ENCODE measurements around the gene PGM1. TPM values are rescaled to one million over a fixed set of nuclear protein-coding genes. Genes with fewer than 3 reads are reported as not detected.

PGM1 gene
- total and polyA plus RNA-seq, 2 donors (not counting 3 experiments of a cell fraction or from before 2014, with no cell fraction given), result 9.3 to 21.0 TPM

DNA sequence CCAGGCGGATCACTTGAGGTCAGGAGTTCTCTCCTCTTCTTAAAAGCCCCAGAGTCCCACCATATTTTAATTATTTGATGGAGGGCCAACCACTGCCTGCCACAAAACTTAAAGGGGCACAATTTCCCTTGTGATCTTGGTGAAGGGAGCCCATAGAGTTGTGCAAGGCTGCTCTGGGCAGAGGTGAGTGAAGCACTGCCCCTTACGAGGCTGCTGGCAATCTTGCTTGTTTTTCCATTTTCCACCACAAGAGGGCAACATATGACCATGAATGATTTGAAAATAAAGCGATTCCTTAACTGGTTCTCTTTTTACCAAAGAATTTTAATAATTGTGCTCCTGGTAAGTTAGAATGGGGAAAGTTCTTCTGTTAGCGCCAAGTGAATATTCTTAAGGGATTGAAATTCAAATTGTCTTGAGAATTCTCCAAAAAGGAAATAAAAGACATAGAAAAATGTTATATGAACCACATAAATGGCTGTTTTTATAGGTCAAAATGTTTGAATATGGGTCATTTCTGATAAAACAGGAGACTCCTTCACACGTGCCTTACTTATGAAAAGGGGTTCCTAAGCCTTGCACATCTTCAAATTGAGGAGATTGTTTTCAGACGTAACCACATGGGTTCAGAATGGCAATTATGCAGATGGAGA, 22.7 kb downstream of the PGM1 start:
- peak; percentile 87 for FAIRE-seq

DNA sequence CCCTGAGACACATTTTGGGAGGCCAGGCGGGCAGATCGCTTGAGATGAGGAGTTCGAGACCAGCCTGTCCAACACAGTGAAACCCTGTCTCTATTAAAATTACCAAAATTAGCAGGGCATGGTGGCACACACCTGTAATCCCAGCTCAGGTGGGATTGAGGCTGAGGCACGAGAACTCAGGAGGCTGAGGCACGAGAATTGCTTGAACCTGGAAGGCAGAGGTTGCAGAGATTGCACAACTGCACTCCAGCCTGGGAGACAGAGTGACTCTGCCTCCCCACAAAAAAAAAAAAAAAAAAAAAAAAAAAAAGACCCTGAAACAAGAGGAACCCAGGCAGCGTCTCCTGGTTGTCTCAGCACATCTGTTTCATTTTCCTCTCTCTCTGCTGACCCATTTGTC, 24.2 kb downstream of the PGM1 start:
- H3K79me2 ChIP-seq (ENCODE audit: control insufficient read depth, insufficient read depth, low read length), result no peaks in the 10 kb centered on the region
- no peaks in the 10 kb centered on the region for H3K9me3 ChIP-seq (replicated peaks; ENCODE audit: control insufficient read depth, insufficient read depth, low read length)
- H3K9ac ChIP-seq (replicated peaks; ENCODE audit: extremely low read depth, insufficient read depth, low read length), result no peak overlapping the region
- ChIA-PET CTCF (interaction anchor here (1.2 to 2.7 kb wide), 9 partner anchors 11 to 630 kb away, joined by 3 to 53 read pairs (median 10); no protein-coding TSS in a partner anchor), POLR2A (no interaction called here)
- no peaks in the 10 kb centered on the region for H4K20me1 ChIP-seq (replicated peaks; ENCODE audit: control insufficient read depth, extremely low read depth, insufficient read depth, low read length)
- TF ChIP-seq, protein P1, sequence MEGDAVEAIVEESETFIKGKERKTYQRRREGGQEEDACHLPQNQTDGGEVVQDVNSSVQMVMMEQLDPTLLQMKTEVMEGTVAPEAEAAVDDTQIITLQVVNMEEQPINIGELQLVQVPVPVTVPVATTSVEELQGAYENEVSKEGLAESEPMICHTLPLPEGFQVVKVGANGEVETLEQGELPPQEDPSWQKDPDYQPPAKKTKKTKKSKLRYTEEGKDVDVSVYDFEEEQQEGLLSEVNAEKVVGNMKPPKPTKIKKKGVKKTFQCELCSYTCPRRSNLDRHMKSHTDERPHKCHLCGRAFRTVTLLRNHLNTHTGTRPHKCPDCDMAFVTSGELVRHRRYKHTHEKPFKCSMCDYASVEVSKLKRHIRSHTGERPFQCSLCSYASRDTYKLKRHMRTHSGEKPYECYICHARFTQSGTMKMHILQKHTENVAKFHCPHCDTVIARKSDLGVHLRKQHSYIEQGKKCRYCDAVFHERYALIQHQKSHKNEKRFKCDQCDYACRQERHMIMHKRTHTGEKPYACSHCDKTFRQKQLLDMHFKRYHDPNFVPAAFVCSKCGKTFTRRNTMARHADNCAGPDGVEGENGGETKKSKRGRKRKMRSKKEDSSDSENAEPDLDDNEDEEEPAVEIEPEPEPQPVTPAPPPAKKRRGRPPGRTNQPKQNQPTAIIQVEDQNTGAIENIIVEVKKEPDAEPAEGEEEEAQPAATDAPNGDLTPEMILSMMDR (IDR thresholded peaks at IDR 0.05; ENCODE audit: extremely low read depth in 1 of 2, insufficient read depth in 1 of 2, low read depth in 1 of 2, low read length in 2 of 2), result no peak
- TF ChIP-seq MYC (IDR thresholded peaks at IDR 0.05; ENCODE audit: low read depth, low read length), result no peak
- no peak for TF ChIP-seq POLR2A (IDR thresholded peaks at IDR 0.05; ENCODE audit: low read depth, low read length)
- TF ChIP-seq GATA2 (IDR thresholded peaks at IDR 0.05; ENCODE audit: insufficient read depth, insufficient read length, low read depth, low read length), result no peak
- TF ChIP-seq JUN (IDR thresholded peaks at IDR 0.05; ENCODE audit: borderline replicate concordance, insufficient read depth, insufficient read length, low read depth), result no peak
- no peak for TF ChIP-seq EZH2 (IDR thresholded peaks at IDR 0.05; ENCODE audit: borderline replicate concordance, low read depth, low read length, severe bottlenecking)
- no peak for TF ChIP-seq FOS (IDR thresholded peaks at IDR 0.05; ENCODE audit: borderline replicate concordance, insufficient read depth, low read length)
- no peak for TF ChIP-seq POLR2AphosphoS5 (IDR thresholded peaks at IDR 0.05; ENCODE audit: insufficient read depth, low read depth, low read length)
- TF ChIP-seq, protein P2, sequence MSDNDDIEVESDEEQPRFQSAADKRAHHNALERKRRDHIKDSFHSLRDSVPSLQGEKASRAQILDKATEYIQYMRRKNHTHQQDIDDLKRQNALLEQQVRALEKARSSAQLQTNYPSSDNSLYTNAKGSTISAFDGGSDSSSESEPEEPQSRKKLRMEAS (IDR thresholded peaks at IDR 0.05; ENCODE audit: insufficient read depth, insufficient read length), result no peak
- H3K4me3 ChIP-seq (replicated peaks in 1 of 3; ENCODE audit: insufficient read depth in 1 of 3, low read depth in 1 of 3, low read length in 3 of 3), result no peak overlapping the region
- H3K27me3 ChIP-seq (ENCODE audit: control insufficient read depth in 2 of 2, insufficient read depth in 2 of 2, low read length in 2 of 2), result no peaks in the 10 kb centered on the region
- no peak overlapping the region for H3K27ac ChIP-seq (ENCODE audit: insufficient read depth, low read depth, low read length)
- intact Hi-C loops (cut with micrococcal nuclease), result loop anchor here (5.0 kb wide), 2 partner anchors 155 to 305 kb away; partner anchors contain the start of gene ROR1
- H2AFZ ChIP-seq (ENCODE audit: low read depth, low read length), result no peak overlapping the region
- dilution Hi-C loops (cut with MboI; ENCODE audit: extremely low pct_ligation_motif_present, low sequenced_read_pairs), result no loop called here
- H3K4me1 ChIP-seq (ENCODE audit: control insufficient read depth, extremely low read depth, insufficient read depth, low read length), result no peaks in the 10 kb centered on the region
- FAIRE-seq (no peak), DNase-seq (ENCODE audit: low read depth, low spot score) (no peak)
- no peaks in the 10 kb centered on the region for H3K36me3 ChIP-seq (ENCODE audit: control insufficient read depth in 2 of 2, extremely low read depth in 1 of 2, insufficient read depth in 2 of 2, low read length in 2 of 2)
- BruUV-seq (replicated peaks), result no TSS peak
- H3K9me1 ChIP-seq (replicated peaks; ENCODE audit: control insufficient read depth, extremely low read depth, insufficient read depth, low read length), result no peaks in the 10 kb centered on the region
- no peak overlapping the region for H3K4me2 ChIP-seq (ENCODE audit: insufficient read depth, low read length)

More for the DNA sequence above, 22.7 kb downstream of the PGM1 start:
- DNase-seq (ENCODE audit: low read depth, low spot score), result peak; percentile 82
- Histone ChIP-seq H3K4me1 (ENCODE audit: control insufficient read depth, extremely low read depth, insufficient read depth, low read length) (no peaks in the 10 kb centered on the region), H3K79me2 (ENCODE audit: control insufficient read depth, insufficient read depth, low read length) (no peaks in the 10 kb centered on the region), H3K9me3 (replicated peaks; ENCODE audit: control insufficient read depth, insufficient read depth, low read length) (no peaks in the 10 kb centered on the region), H3K27me3 (ENCODE audit: control insufficient read depth in 2 of 2, insufficient read depth in 2 of 2, low read length in 2 of 2) (no peaks in the 10 kb centered on the region), H3K27ac (ENCODE audit: insufficient read depth, low read depth, low read length) (no peak overlapping the region), H3K36me3 (ENCODE audit: control insufficient read depth in 2 of 2, extremely low read depth in 1 of 2, insufficient read depth in 2 of 2, low read length in 2 of 2) (no peaks in the 10 kb centered on the region), H3K4me3 (replicated peaks in 1 of 3; ENCODE audit: insufficient read depth in 1 of 3, low read depth in 1 of 3, low read length in 3 of 3) (no peak overlapping the region), H3K4me2 (ENCODE audit: insufficient read depth, low read length) (no peak overlapping the region), H3K9ac (replicated peaks; ENCODE audit: extremely low read depth, insufficient read depth, low read length) (no peak overlapping the region), H2AFZ (ENCODE audit: low read depth, low read length) (no peak overlapping the region), H3K9me1 (replicated peaks; ENCODE audit: control insufficient read depth, extremely low read depth, insufficient read depth, low read length) (no peaks in the 10 kb centered on the region), H4K20me1 (replicated peaks; ENCODE audit: control insufficient read depth, extremely low read depth, insufficient read depth, low read length) (no peaks in the 10 kb centered on the region)
- dilution Hi-C loops (cut with MboI; ENCODE audit: extremely low pct_ligation_motif_present, low sequenced_read_pairs), result no loop called here
- intact Hi-C loops (cut with micrococcal nuclease), result loop anchor here (1.0 to 5.0 kb wide), 5 partner anchors 58 to 627 kb away; partner anchors contain the start of gene ROR1
- no TSS peak for BruUV-seq (replicated peaks)
- ChIA-PET CTCF (interaction anchor here (1.0 to 2.7 kb wide), 10 partner anchors 13 to 631 kb away, joined by 3 to 53 read pairs (median 10); no protein-coding TSS in a partner anchor), POLR2A (no interaction called here)
- TF ChIP-seq, protein P1 (IDR thresholded peaks at IDR 0.05; ENCODE audit: extremely low read depth in 1 of 2, insufficient read depth in 1 of 2, low read depth in 1 of 2, low read length in 2 of 2), result peak; percentile 50 to 59
- no peak for TF ChIP-seq MYC (IDR thresholded peaks at IDR 0.05; ENCODE audit: low read depth, low read length)
- no peak for TF ChIP-seq POLR2A (IDR thresholded peaks at IDR 0.05; ENCODE audit: low read depth, low read length)

Data from endothelial cell of umbilical vein (primary cell).